ENCODE measurements around the gene CTNNBIP1.
"Not testable (repeated sequence)": the region's sequence is repeated elsewhere in the genome, so short reads cannot be mapped to it uniquely, and the experiment has no call there.

The CTNNBIP1 gene

GRCh38 chr1:9825093-9826074 lies 84.7 kb downstream of the CTNNBIP1 start:
- DNase-seq, result peak; percentile 62 to 67

DNA sequence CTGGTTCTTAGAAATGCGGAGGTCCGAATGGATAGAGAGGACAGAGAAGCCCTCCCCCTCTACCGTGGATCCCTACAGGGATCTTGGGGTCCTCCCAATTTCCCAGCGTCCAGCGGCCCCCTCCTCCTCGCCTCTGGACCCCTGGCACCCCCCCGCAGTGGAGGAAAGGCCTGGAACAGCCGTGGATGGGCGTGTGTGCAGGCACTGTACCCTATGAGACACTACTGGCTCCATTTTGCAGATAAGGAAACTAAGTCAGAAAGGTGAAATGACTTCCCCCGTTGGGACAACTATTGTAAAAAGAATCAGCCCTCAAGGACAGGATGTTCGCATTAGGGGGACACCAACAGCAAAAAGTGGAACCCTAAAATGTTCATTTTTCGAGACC lies 85.4 kb downstream of the CTNNBIP1 start:
- peak in 1 of 2 donors; percentile 4 for DNase-seq

GRCh38 chr1:9823943-9824701 lies 85.9 kb downstream of the CTNNBIP1 start, which contains the start of gene CLSTN1:
Gene CLSTN1 (minus strand): TSS chr1:9823965. CDS start chr1:9823733, 232 bp downstream.
- DNase-seq, result peak; percentile 90 to 92

DNA sequence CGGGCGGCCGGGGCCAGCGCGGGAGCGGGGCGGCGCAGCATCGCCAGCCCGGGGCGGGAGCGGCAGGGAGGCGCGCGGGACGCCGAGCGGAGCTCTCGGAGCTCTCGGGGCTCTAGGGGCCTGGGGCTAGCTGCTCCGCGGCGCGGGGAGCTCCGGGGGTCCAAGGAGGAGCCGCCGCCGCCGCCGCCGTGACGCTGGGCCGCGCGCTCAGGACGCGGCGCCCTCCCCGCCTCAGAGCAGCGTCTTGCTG lies 86.5 kb downstream of the CTNNBIP1 start:
- no peak for DNase-seq

- peak; percentile 7 to 17 for DNase-seq
These were observed 87.0 kb downstream of the CTNNBIP1 start for GRCh38 chr1:9822897-9823692.

DNA sequence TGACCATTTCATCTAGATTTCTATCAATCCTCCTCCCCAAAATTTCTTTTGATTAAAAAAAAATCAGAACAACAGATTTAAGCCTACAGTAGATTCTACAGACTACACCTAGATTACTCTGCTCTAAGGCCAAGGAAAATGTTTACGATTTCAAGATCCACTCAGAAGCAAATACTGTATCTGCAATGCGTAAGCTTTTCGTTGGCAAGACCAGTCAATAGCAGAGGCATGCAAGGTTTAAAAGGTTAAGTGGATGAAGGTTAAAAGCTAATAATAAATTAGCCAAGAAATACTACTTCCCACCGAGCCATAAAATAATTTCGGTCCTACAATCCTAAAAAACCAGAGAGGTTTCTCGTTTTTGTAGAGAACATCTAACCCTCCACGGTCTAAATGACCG lies 87.6 kb downstream of the CTNNBIP1 start:
- no peak for DNase-seq

DNA sequence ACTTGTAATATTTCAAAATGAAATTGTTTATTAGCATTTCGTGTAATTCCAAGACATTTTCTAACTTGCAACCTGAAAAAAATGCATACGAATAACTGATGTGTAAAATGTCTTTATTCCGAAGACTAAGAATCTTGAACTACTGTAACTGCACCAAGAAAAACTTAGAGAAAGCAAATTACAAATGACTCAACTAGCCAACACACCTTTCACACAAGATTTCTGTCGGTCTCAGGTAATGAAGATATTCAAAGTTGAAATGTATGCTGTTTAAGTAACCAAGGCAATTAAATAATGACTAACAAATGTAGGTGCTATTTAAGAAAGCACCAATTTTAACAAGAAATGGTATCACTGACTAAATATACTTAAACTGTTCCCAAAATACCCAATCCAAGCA lies 88.4 kb downstream of the CTNNBIP1 start:
- no peak for DNase-seq

- DNase-seq, result no peak
These were observed 89.5 kb downstream of the CTNNBIP1 start for GRCh38 chr1:9820521-9820920.

GRCh38 chr1:9817734-9818133 lies 92.3 kb downstream of the CTNNBIP1 start:
- DNase-seq, result no peak

- no peak for DNase-seq
These were observed 93.9 kb downstream of the CTNNBIP1 start for GRCh38 chr1:9816199-9816598.

DNA sequence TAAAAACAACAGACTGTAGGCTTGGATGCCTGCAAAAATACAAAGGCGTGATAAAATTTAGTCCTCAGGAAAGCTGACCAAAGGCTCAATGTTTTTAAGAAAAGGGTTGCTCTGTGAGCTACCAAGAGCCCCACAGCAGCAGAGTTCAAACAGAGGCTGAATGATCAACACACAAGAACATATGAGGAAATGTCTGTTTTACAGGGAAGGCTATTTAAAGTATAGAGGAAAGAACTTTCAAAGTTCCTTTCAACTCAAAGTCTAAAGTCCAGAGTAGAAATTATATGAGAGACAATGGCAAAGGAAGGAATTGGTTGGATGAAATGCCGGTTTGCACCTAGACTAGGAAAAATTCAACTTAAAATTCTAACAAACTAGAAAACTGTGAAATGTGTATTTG lies 94.9 kb downstream of the CTNNBIP1 start:
- DNase-seq, result no peak

DNA sequence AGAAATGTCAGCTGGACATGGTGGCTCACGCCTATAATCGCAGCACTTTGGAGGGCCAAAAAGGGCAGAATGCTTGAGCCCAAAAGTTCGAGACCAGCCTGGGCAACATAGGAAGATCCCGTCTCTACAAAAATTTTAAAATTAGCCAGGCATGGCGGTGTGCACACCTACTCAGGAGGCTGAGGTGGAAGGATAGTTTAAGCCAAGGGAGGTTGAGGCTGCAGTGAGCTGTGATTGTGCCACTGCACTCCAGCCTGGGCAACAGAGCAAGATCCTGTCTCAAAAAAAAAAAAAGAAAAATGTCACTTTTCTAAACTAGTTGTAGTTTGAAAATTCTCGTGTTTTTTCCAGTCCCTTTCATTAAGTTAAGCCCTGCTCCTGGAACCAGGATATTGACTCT lies 95.5 kb downstream of the CTNNBIP1 start:
- DNase-seq, result no peak

DNA sequence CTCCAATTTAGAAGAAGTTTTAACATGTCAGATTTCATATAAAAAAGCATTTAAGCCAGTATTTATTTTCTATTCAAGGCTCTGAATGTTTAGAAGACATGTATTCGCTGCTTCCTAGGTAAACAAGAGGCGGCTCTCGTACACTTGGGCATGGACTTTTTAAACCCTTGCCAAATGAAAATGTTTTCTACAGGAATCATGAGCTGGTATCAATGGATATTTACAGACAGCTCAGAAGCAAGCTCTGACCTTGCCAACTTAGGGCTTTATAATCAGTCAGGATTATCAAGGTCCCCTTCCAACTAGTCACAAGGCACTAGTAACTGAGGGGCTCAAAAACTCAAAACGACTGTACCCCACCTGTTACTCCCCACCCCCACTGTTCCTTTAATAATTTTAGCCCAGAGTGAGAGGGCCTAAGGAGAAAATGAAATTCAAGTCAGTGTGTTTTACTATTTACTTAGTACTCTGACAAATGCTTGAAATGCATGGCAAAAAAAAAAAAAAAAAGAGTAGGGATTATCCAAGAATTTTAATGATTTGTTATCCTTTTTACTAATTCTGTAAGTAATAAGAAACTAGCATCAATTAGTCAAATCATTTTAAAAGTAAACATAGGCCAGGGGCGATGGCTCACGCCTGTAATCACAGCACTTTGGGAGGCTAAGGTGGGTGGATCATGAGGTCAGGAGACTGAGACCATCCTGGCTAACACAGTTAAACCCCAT lies 98.7 kb downstream of the CTNNBIP1 start:
- DNase-seq, result no peak

DNA sequence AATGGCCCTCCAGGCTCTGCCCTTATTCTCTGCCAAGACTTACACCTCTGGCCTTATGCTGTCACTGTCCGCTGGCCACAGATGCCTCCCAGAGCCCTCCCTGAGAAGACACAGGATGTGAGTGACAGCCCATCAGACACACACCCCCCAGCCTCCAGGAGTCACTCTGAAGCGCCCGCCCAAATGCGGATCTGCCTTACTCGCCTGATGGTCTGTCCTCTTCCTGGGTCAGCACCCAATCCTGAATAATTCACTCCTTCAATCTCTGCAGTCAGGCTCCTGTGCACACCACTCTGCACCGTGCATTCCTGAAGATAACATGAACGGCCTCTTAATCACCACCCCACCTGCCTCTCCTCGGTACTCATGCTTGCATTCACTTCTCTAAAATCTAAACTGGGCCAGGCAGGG lies 101.0 kb downstream of the CTNNBIP1 start:
- no peak for DNase-seq

GRCh38 chr1:9808459-9808858 lies 101.6 kb downstream of the CTNNBIP1 start:
- no peak for DNase-seq

- no peak for DNase-seq
These were observed 102.5 kb downstream of the CTNNBIP1 start for GRCh38 chr1:9807541-9807940.

DNA sequence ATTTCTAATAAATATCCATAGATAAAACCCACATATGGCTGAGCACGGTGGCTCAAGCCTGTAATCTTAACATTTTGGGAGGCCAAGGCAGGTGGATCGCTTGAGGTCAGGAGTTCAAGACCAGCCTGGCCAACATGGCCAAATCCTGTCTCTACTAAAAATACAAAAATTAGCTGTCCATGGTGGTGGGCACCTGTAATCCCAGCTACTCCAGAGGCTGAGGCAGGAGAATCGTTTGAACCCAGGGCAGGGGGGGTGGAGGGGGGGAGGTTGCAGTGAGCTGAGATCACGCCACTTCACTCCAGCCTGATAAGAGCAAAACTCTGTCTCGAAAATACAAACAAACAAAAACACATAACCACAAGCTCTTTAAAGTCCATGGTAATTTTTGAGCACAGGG lies 104.1 kb downstream of the CTNNBIP1 start:
- DNase-seq, result not testable (repeated sequence)

DNA sequence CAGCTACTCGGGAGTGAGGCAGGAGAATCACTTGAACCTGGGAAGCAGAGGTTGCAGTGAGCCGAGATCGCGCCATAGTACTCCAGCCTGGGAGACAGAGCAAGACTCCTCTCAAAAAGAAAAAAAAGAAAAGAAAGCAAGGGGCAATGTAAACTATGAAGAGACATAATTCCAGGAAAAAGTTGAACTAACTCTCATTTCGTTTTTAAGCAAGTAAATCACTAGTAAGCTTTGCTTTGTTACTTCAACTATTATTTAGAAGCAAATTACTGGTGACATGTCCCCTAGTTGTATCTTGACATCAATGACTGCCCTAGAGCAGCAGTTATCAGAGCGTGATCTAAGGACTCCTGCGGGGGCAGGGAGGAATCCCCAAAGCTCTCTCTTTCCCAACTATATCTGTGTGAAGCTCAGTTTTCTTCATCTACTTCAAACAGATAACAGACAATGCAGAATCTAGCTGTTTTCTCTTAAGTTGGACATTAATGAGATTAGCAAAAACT lies 105.0 kb downstream of the CTNNBIP1 start:
- DNase-seq, result no peak

DNA sequence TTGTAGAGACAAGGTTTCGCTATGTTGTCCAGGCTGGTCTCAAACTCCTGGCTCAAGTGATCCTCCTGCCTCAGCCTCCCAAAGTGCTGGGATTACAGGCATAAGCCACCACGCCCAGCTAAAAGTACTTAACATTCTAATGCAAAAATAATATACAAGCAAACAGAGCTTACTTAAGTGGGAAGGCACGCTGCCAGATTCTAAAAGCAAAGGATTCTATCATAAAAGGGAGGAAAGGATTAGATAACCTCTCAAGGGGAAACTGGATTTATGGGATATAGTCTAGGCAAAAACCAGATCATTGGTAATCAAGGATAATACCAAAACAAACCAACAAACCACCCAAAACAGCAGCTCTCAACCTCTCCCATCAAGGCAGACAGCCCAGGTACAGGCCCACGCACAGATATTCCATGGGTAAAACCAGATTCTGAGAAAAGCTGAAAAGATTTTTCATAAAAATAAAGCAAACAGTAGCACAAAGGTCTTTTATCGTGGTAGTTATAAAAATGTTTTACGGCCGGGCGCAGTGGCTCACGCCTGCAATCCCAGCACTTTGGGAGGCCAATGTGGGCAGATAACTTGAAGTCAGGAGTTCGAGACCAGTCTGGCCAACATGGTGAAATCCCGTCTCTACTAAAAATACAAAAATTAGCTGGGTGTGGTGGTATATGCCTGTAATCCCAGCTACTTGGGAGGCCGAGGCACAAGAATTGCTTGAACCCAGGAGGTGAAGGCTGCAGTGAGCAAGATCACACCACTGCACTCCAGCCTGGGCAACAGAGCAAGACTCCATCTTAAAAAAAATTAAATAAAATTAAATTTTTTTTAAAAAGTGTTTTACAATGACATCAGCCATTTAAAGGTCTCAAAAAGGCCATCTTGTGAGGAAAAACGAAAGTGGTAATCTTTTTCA lies 106.8 kb downstream of the CTNNBIP1 start:
- DNase-seq, result not testable (repeated sequence)

GRCh38 chr1:9801909-9802308 lies 108.2 kb downstream of the CTNNBIP1 start:
- DNase-seq, result no peak
